AG09319 (cell line): ENCODE results near the gene LPA.
"Not testable (repeated sequence)": the region's sequence is repeated elsewhere in the genome, so short reads cannot be mapped to it uniquely, and the experiment has no call there.

Experiments
- DNase-seq: peaks from one replicate; pipeline ENCODE4 v3.0.0-alpha.2; 2010; ENCODE audit warnings: low read depth; ENCODE audit errors: extremely low read depth
- CTCF ChIP-seq: IDR thresholded peaks from 2 replicates; pipeline ENCODE4 v1.5.1; 2011; ENCODE audit warnings: low read depth, mild to moderate bottlenecking, inconsistent platforms, low read length, moderate library complexity

Gene LPA

DNA sequence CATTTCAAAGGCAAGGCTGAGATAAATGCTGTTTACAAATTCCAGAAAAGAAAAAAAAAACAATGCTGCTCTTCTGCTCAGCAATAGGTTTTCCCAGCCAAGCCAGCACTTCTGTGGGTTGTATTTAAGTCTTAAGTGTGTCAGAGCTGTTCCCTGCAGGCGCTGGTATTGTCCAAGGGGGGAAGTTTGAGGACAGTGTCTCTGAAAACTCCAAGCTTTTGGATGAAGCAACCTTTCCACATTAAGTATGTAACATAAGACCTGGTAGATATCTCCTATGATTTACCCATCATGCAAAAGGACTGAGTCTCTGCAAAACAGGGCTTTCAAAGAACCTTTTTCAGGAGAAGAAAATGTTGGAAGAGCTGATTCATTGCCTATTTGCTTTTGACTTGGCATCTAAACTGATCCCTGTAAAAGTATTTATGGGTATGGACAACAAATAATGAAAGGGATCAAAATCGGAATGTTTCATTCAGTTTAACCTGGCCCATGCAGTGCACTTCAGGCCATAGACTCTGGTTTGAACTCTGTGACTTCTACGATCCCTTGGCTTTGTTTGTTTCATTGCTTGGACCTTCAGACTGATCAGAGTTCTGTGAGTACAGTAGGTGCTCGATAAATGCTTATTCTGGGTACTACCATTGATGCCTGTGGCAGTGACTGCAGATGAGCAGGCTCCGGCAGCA, 21.8 kb upstream of the LPA start:
- no peak for DNase-seq
- no peak for TF ChIP-seq CTCF

DNA sequence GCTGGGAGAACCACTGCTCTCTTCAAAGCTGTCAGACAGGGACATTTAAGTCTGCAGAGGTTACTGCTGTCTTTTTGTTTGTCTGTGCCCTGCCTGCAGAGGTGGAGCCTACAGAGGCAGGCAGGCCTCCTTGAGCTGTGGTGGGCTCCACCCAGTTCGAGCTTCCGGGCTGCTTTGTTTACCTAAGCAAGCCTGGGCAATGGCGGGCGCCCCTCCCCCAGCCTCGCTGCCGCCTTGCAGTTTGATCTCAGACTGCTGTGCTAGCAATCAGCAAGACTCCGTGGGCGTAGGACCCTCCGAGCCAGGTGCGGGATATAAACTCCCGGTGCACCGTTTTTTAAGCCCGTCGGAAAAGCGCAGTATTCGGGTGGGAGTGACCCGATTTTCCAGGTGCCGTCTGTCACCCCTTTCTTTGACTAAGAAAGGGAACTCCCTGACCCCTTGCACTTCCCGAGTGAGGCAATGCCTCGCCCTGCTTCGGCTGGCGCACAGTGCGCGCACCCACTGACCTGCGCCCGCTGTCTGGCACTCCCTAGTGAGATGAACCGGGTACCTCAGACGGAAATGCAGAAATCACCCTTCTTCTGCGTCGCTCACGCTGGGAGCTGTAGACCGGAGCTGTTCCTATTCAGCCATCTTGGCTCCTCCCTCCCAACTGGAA, 21.2 kb upstream of the LPA start:
- not testable (repeated sequence) for DNase-seq

GRCh38 chr6:160679402-160679769, 15.3 kb upstream of the LPA start:
- no peak for DNase-seq
- no peak; the same call in 1 of the 2 replicates for TF ChIP-seq CTCF

DNA sequence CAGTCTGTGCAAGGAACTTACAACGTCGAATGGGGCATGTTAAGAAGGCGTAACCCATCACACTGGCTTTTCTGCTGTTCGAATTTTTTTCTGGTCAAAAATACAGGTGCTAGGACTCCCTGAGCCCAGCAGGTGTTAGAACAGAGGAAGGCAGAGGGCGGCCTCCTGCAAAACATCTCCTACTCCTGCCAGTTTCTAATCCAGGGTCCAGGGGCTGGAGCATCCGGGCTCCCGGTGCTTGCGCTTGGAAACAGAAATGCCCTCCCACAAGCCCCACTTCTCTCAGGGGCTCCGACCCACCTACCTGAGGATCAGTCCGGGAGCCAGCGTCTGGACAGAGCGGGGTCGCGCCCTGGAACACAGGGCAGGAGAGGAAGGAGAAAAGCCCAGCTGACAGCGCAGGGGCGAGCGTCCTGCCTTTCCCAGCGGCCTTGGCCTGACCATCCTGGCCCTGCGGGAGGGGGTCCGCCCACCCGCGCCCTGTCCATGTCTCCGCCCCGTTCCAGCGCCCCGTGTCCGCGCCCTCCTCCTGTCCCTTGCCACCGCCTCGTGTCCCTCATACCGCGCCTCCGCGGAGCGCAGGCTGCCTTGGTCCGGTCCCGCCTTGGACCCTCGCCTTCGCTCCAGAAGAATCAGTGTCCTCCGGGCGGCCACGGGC, 14.8 kb upstream of the LPA start:
- TF ChIP-seq CTCF: no peak
- no peak for DNase-seq

DNA sequence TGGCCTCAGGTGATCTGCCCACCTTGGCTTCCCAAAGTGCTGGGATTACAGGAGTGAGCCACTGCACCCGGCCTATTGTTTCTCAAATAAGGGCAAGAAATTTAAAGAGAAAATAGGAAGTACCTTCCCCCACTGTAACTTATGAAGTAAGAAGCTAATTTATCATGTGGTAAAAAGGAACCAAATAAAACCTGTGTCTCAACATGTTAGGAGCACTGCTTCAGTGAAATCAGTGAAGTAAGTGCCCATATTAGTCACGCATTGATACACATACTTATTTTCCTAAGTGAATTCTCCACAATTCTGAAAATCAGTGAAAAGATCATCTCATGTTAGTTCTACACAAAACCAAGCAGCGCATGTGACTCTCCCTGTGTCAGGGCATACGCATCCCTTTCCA, 14.2 kb upstream of the LPA start:
- DNase-seq: no peak
- no peak for TF ChIP-seq CTCF

- not testable (repeated sequence) for DNase-seq
Measured at GRCh38 chr6:160676418-160676817, 12.3 kb upstream of the LPA start.

DNA sequence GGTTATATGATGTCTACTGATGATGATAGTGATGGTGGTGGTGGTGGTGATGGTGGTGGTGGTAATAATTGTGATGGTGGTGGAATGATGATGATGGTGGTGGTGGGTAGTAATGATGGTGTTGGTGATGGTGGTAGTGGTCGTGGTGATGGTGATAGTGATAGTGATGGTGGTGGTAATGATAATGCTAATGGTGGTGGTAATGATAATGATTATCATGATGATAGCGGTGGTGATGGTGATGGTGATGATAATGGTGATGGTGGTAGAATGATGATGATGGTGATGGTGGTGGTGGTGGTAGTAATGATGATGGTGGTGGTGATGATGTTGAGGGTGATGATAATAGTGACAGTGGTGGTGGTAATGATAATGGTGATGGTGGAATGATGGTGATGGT, 4.5 kb upstream of the LPA start:
- DNase-seq: no peak

More for the DNA sequence above, 4.5 kb upstream of the LPA start:
- no peak for TF ChIP-seq CTCF
